ENCODE results near the gene SPAG6.

DNA sequence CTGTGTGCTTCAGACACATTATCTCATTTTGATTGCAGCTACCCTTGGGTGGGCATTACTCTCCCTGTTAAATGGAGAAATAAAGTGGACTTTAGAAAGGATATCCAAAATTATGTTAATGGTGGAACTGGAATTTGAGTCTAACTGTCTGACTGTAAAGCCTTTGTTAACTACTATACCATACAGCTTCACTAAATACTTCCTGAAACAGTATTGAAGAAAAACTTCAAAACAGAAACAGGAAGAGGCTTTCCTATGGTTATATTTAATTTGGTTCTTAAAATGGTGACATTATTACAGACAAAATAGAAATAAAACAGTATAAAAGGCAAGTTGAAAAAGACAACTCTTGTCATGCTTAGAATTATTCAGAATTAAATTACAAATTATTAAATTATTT is 25.0 kb downstream of the SPAG6 start:
- TF ChIP-seq POLR2AphosphoS5 (IDR thresholded peaks at IDR 0.05), result no peak
- no peak for TF ChIP-seq EP300 (IDR thresholded peaks at IDR 0.05)
- no peak for TF ChIP-seq POLR2A (IDR thresholded peaks at IDR 0.05)
- TF ChIP-seq, protein P1, sequence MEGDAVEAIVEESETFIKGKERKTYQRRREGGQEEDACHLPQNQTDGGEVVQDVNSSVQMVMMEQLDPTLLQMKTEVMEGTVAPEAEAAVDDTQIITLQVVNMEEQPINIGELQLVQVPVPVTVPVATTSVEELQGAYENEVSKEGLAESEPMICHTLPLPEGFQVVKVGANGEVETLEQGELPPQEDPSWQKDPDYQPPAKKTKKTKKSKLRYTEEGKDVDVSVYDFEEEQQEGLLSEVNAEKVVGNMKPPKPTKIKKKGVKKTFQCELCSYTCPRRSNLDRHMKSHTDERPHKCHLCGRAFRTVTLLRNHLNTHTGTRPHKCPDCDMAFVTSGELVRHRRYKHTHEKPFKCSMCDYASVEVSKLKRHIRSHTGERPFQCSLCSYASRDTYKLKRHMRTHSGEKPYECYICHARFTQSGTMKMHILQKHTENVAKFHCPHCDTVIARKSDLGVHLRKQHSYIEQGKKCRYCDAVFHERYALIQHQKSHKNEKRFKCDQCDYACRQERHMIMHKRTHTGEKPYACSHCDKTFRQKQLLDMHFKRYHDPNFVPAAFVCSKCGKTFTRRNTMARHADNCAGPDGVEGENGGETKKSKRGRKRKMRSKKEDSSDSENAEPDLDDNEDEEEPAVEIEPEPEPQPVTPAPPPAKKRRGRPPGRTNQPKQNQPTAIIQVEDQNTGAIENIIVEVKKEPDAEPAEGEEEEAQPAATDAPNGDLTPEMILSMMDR (IDR thresholded peaks at IDR 0.05), result no peak

Measured in upper lobe of left lung (tissue), 4 donors.